ENCODE results near the gene GNA12. TPM values are rescaled to one million over a fixed set of nuclear protein-coding genes. Genes with fewer than 3 reads are reported as not detected.
A peak's percentile ranks its signal among the peaks of the same experiment; 100 is the strongest.

The GNA12 gene
- total RNA-seq, 6 experiments from 2014 or later = 10.3 to 32.1 (median 14.1) TPM

GRCh38 chr7:2821161-2821841, 22.8 kb downstream of the GNA12 start:
- ATAC-seq = peak; percentile 16 to 50 (median 39)
- Histone ChIP-seq H3K4me3 (no peak overlapping the region), H3K9me3 (no peaks in the 10 kb centered on the region), H3K27me3 (no peaks in the 10 kb centered on the region), H3K27ac (peak overlapping the region; percentile 44 to 84 (median 78)), H3K4me1 (peaks cover 2 to 49% (median 9%) of the 10 kb centered on the region in 4 donors), H3K36me3 (no peaks in the 10 kb centered on the region)
- no peak for TF ChIP-seq POLR2A (IDR thresholded peaks at IDR 0.05)
- no peak for TF ChIP-seq CTCF (IDR thresholded peaks at IDR 0.05)
- WGBS (ENCODE audit: insufficient coverage, low coverage, low lambda C conversion rate, missing lambda C conversion rate) = 34% methylated on average over 11 of the region's 12 CpGs
- DNase-seq = peak in 1 of 3 donors; percentile 49
- intact Hi-C loops (cut with DNase I) = no loop called here

- TF ChIP-seq CTCF (IDR thresholded peaks at IDR 0.05) (no peak), POLR2A (IDR thresholded peaks at IDR 0.05) (no peak)
- H3K9me3 ChIP-seq = no peaks in the 10 kb centered on the region
- intact Hi-C loops (cut with DNase I) = no loop called here
- H3K4me3 ChIP-seq = no peak overlapping the region
- DNase-seq (peak; percentile 75 to 89 (median 77)), ATAC-seq (peak; percentile 79 to 83 (median 80))
- H3K4me1 ChIP-seq = peaks cover 2 to 49% (median 9%) of the 10 kb centered on the region in 4 donors
- H3K27me3 ChIP-seq = no peaks in the 10 kb centered on the region
- no peaks in the 10 kb centered on the region for H3K36me3 ChIP-seq
- peak overlapping the region; percentile 44 to 84 (median 78) for H3K27ac ChIP-seq
- WGBS (ENCODE audit: insufficient coverage, low coverage, low lambda C conversion rate, missing lambda C conversion rate) = 38% methylated on average over 4 of the region's 4 CpGs
Observed at GRCh38 chr7:2820508-2820934, 23.6 kb downstream of the GNA12 start.

- DNase-seq (no peak), ATAC-seq (no peak)
- TF ChIP-seq POLR2A (IDR thresholded peaks at IDR 0.05) (no peak), CTCF (IDR thresholded peaks at IDR 0.05) (no peak)
- H3K36me3 ChIP-seq = no peaks in the 10 kb centered on the region
- H3K4me3 ChIP-seq = no peak overlapping the region
- H3K27me3 ChIP-seq = no peaks in the 10 kb centered on the region
- H3K27ac ChIP-seq = peak overlapping the region; percentile 44 to 84 (median 78)
- H3K4me1 ChIP-seq = peaks cover 2 to 49% (median 9%) of the 10 kb centered on the region in 4 donors
- intact Hi-C loops (cut with DNase I) = no loop called here
- H3K9me3 ChIP-seq = no peaks in the 10 kb centered on the region
- 92% methylated on average over 8 of the region's 16 CpGs for WGBS (ENCODE audit: insufficient coverage, low coverage, low lambda C conversion rate, missing lambda C conversion rate)
Observed at GRCh38 chr7:2819954-2820397, 24.1 kb downstream of the GNA12 start.

GRCh38 chr7:2819161-2819953, 24.8 kb downstream of the GNA12 start:
- peaks cover 2 to 49% (median 9%) of the 10 kb centered on the region in 4 donors for H3K4me1 ChIP-seq
- ATAC-seq = peak in 3 of 4 donors; percentile 14 to 70 (median 27)
- TF ChIP-seq CTCF (IDR thresholded peaks at IDR 0.05) (no peak), POLR2A (IDR thresholded peaks at IDR 0.05) (no peak)
- no peaks in the 10 kb centered on the region for H3K27me3 ChIP-seq
- H3K27ac ChIP-seq = peak overlapping the region in 1 of 3 donors; percentile 79
- intact Hi-C loops (cut with DNase I) = no loop called here
- H3K9me3 ChIP-seq = no peaks in the 10 kb centered on the region
- DNase-seq = peak in 1 of 3 donors; percentile 70
- H3K4me3 ChIP-seq = no peak overlapping the region
- no peaks in the 10 kb centered on the region for H3K36me3 ChIP-seq
- 78% methylated on average over 7 of the region's 15 CpGs for WGBS (ENCODE audit: insufficient coverage, low coverage, low lambda C conversion rate, missing lambda C conversion rate)

Data from right lobe of liver (tissue), 6 donors.